CD4-positive, alpha-beta memory T cell (primary cell): ENCODE measurements around the gene CEP41. TPM values are rescaled to one million over a fixed set of nuclear protein-coding genes. Genes with fewer than 3 reads are reported as not detected.
A peak's percentile ranks its signal among the peaks of the same experiment; 100 is the strongest.
"Not testable (repeated sequence)": the region's sequence is repeated elsewhere in the genome, so short reads cannot be mapped to it uniquely, and the experiment has no call there.

Source experiments
- CTCF ChIA-PET: fragments of 350-600 bp; sonication (Branson Sonifier 250); formaldehyde crosslinking; loops from one replicate; lab custom pipeline; 2021; ENCODE audit warnings: inconsistent platforms; ENCODE audit not compliant: partially characterized antibody; lab: Charles Lee
- POLR2A ChIA-PET: fragments of 350-600 bp; sonication (Branson Sonifier 250); formaldehyde crosslinking; loops from one replicate; lab custom pipeline; 2021; ENCODE audit not compliant: partially characterized antibody; lab: Charles Lee
- DNase-seq, 5 donors: peaks; one replicate each; pipeline versions ENCODE4 v3.0.0 to v3.0.0-alpha.2; 2020 to 2022; ENCODE audit warnings: mixed read lengths in 1 of 5
- H3K27ac ChIP-seq: one replicate; pipeline ENCODE4 v1.7.0; 2013; ENCODE audit warnings: low read depth, low read length
- H3K27me3 ChIP-seq: 2 replicates; pipeline ENCODE4 v1.7.0; 2013; ENCODE audit warnings: mild to moderate bottlenecking, low read length, moderate library complexity; ENCODE audit not compliant: insufficient read depth
- H3K36me3 ChIP-seq: 2 replicates; pipeline ENCODE4 v1.7.0; 2013; ENCODE audit warnings: mild to moderate bottlenecking, low read length, moderate library complexity; ENCODE audit not compliant: insufficient read depth
- H3K4me1 ChIP-seq: 2 replicates; pipeline ENCODE4 v1.7.0; 2013; ENCODE audit warnings: mild to moderate bottlenecking, low read length, moderate library complexity; ENCODE audit not compliant: insufficient read depth
- H3K4me3 ChIP-seq, 2 donors: one replicate each; pipeline ENCODE4 v1.7.0; 2013; ENCODE audit warnings: low read length in 2 of 2, mild to moderate bottlenecking in 1 of 2
- H3K9me3 ChIP-seq, 2 donors: one replicate each; pipeline ENCODE4 v1.7.0; 2013; ENCODE audit warnings: low read length in 2 of 2, control low read depth in 1 of 2; ENCODE audit not compliant: control insufficient read depth in 1 of 2
- H3K27ac Mint-ChIP-seq, 7 donors: one replicate each; pipeline ENCODE4 v1.8.0; 2020 to 2021; ENCODE audit warnings: mixed read lengths in 7 of 7, mild to moderate bottlenecking in 6 of 7, inconsistent platforms in 3 of 7, moderate library complexity in 3 of 7
- H3K27me3 Mint-ChIP-seq, 2 donors: one replicate each; pipeline ENCODE4 v1.8.0; 2020 to 2021; ENCODE audit warnings: mixed read lengths in 2 of 2
- H3K36me3 Mint-ChIP-seq, 2 donors: one replicate each; pipeline ENCODE4 v1.8.0; 2020 to 2021; ENCODE audit warnings: mixed read lengths in 2 of 2, inconsistent platforms in 1 of 2, mild to moderate bottlenecking in 1 of 2
- H3K4me1 Mint-ChIP-seq, 4 donors: one replicate each; pipeline ENCODE4 v1.8.0; 2020 to 2021; ENCODE audit warnings: mixed read lengths in 4 of 4, mild to moderate bottlenecking in 1 of 4
- H3K4me3 Mint-ChIP-seq, 8 donors: one replicate each; pipeline ENCODE4 v1.8.0; 2020 to 2021; ENCODE audit warnings: mixed read lengths in 8 of 8, mild to moderate bottlenecking in 7 of 8, moderate library complexity in 6 of 8, inconsistent platforms in 3 of 8
- H3K9me3 Mint-ChIP-seq, 8 donors: one replicate each; pipeline ENCODE4 v1.8.0; 2020 to 2021; ENCODE audit warnings: mixed read lengths in 8 of 8, mild to moderate bottlenecking in 5 of 8, inconsistent platforms in 3 of 8, moderate library complexity in 1 of 8
- intact Hi-C: fragments of 100-400 bp; cut with micrococcal nuclease; formaldehyde crosslinking; loops from one replicate; pipeline ENCODE4 v1.15.1; 2023
- polyA plus RNA-seq, 2 donors: library from polyadenylated mRNA; unstranded; fragments of 300-500 nt; fragmentation: Illumina TruSeq; gene quantifications; one replicate each; pipeline ENCODE4 v1.2.3, GENCODE V29; 2021
- total RNA-seq, 2 experiments: library from RNA; stranded (reverse); gene quantifications; one replicate each; pipeline ENCODE4 v1.2.3, GENCODE V29; 2021

CEP41 gene
- total and polyA plus RNA-seq, 4 experiments from 2014 or later, result 6.0 to 20.9 (median 11.8) TPM

DNA sequence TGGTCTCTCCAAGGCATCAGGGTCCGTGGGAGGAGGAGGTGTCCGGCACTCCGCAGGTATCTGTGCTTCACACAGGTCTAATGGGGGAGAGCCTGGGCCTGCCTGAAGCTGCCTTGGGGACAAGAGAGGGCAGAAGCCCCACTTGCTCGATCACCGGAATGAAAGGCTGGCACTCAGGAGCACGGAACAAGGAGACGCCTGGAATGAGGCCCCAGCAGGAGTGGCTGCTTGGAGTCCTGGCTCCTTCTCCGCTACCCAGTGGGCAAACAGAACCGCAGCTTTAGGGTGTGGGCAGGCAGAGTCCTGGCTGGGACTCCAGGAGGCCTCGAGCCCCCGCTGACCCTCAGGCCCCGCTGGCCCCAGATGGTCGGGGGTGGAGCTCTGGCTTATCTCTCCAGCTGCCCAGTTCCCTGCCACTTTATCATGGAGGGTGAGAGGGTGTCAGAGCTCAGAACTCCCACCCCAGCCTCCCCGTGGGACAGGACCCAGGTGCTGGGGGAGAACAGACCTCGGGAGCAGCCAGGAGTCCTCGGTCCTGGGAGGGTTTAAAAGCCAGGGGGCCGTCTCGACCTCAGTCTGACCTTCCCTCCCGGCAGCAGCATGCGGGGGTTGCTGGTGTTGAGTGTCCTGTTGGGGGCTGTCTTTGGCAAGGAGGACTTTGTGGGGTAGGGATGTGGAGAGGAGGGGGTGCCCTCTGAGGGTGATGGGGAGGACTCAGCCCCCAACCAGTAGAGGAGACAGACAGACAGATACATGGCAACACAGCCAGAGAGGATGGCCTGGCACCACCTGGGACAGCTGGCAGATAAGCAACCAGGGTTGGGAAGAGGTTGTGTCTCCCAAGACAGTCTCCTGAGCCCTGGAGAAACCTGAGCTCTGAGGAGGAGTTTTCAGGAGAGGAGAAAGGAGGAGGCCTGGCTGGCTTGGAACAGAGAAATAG is 60.6 kb downstream of the CEP41 start, which contains the start of gene CPA1:
TSS of gene CPA1 (plus strand) at position 574 of the 940 bp plus-strand sequence. CDS start at position 601, 27 bp downstream.
- Mint-ChIP-seq H3K4me1 (no peaks in the 10 kb centered on the region), H3K4me3 (no peak within 1 kb of the TSS), H3K9me3 (peaks cover 3 to 14% (median 9%) of the 10 kb centered on the region in 8 donors), H3K36me3 (peaks cover 0 to 3% of the 10 kb centered on the region in 2 donors), H3K27me3 (peaks cover 0 to 1% of the 10 kb centered on the region in 2 donors), H3K27ac (peak within 1 kb of the TSS in 1 of 7 donors; percentile 6)
- intact Hi-C loops, result no loop called here
- Histone ChIP-seq H3K4me3 (no peak within 1 kb of the TSS), H3K9me3 (no peaks in the 10 kb centered on the region), H3K36me3 (no peaks in the 10 kb centered on the region), H3K27ac (no peak within 1 kb of the TSS), H3K27me3 (no peaks in the 10 kb centered on the region), H3K4me1 (no peaks in the 10 kb centered on the region)
- CTCF ChIA-PET, result no interaction called here
- peak in 1 of 5 donors; percentile 31 for DNase-seq
- POLR2A ChIA-PET, result no interaction called here

DNA sequence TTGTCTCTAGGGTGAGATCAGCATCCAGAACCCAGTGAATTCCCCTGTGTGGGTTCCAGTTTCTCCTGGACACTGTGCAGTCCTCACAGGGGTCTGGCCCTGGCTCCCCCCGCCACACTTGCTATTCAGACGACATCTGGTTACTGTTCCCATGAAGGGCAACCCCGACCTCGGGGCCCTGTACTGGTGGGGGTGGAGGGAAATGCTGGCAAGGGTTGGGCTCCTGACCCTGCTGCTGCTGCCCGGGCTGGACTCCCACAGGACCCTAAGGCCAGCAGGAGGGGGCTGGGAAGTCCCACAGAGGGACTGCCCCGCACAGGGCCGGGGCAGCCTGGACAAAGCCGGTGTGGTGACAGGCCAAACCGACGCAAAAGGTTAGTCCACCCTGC is 61.3 kb downstream of the CEP41 start:
- Mint-ChIP-seq H3K36me3 (peaks cover 0 to 3% of the 10 kb centered on the region in 2 donors), H3K9me3 (peaks cover 3 to 14% (median 9%) of the 10 kb centered on the region in 8 donors), H3K4me1 (no peaks in the 10 kb centered on the region), H3K27ac (no peak overlapping the region), H3K27me3 (peaks cover 0 to 1% of the 10 kb centered on the region in 2 donors), H3K4me3 (no peak overlapping the region)
- Histone ChIP-seq H3K4me3 (no peak overlapping the region), H3K9me3 (no peaks in the 10 kb centered on the region), H3K27ac (no peak overlapping the region), H3K27me3 (no peaks in the 10 kb centered on the region), H3K36me3 (no peaks in the 10 kb centered on the region), H3K4me1 (no peaks in the 10 kb centered on the region)
- ChIA-PET POLR2A (no interaction called here), CTCF (no interaction called here)
- intact Hi-C loops, result no loop called here
- no peak for DNase-seq

DNA sequence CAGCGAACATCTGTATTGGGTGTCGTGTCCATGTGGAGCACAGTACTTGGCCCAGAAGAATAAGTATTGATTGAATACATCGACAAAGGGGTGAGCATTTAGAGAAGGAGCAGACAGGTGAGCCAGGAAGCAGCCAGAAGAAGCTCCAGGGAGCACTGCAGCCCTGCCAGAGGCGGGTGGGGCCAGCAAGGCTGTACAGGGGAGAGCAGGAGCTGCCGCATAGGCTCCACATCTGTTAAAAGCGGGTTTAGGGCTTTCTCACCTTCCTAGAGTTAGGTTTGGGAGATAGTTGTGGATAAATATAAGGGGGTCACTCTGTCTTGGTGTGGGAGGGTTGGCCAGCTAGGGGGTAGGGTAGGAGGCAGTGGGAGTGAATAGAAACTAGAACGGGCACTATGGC is 61.8 kb downstream of the CEP41 start:
- Histone ChIP-seq H3K27ac (no peak overlapping the region), H3K27me3 (no peaks in the 10 kb centered on the region), H3K4me3 (no peak overlapping the region), H3K9me3 (no peaks in the 10 kb centered on the region), H3K36me3 (no peaks in the 10 kb centered on the region), H3K4me1 (no peaks in the 10 kb centered on the region)
- no peak for DNase-seq
- CTCF ChIA-PET, result no interaction called here
- Mint-ChIP-seq H3K9me3 (peaks cover 3 to 14% (median 9%) of the 10 kb centered on the region in 8 donors), H3K27ac (no peak overlapping the region), H3K4me3 (no peak overlapping the region), H3K36me3 (peaks cover 0 to 3% of the 10 kb centered on the region in 2 donors), H3K4me1 (no peaks in the 10 kb centered on the region), H3K27me3 (peaks cover 0 to 1% of the 10 kb centered on the region in 2 donors)
- POLR2A ChIA-PET, result no interaction called here
- intact Hi-C loops, result no loop called here

DNA sequence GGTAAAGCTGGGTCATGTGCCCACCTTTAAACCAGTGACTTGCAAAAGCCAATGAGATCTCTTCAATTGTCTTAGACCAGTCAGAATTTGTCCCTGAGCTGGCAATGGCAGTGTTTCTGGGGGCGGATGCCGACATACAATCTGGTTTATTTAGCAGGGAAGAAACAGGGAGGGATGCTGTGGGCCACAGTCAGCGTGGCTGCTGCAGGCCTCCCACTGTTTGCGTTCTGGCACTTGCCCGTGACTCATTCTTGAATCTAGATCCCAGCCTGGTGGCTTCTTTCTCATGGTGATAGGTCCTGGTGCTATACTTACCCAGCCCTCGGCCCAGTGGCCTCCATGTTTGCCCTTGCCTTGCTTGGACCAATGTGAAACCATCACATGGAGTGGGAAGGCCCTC is 63.6 kb downstream of the CEP41 start:
- CTCF ChIA-PET, result interaction anchor here (1.0 kb wide), 1 partner anchor 17 kb away, joined by 3 read pairs; no protein-coding TSS in a partner anchor
- Histone ChIP-seq H3K9me3 (no peaks in the 10 kb centered on the region), H3K4me3 (no peak overlapping the region), H3K27ac (no peak overlapping the region), H3K27me3 (no peaks in the 10 kb centered on the region), H3K36me3 (no peaks in the 10 kb centered on the region), H3K4me1 (no peaks in the 10 kb centered on the region)
- intact Hi-C loops, result no loop called here
- Mint-ChIP-seq H3K36me3 (peaks cover 0 to 3% of the 10 kb centered on the region in 2 donors), H3K4me3 (no peak overlapping the region), H3K4me1 (no peaks in the 10 kb centered on the region), H3K27me3 (peaks cover 0 to 3% of the 10 kb centered on the region in 2 donors), H3K9me3 (peaks cover 3 to 14% (median 9%) of the 10 kb centered on the region in 8 donors), H3K27ac (no peak overlapping the region)
- POLR2A ChIA-PET, result no interaction called here
- no peak for DNase-seq

DNA sequence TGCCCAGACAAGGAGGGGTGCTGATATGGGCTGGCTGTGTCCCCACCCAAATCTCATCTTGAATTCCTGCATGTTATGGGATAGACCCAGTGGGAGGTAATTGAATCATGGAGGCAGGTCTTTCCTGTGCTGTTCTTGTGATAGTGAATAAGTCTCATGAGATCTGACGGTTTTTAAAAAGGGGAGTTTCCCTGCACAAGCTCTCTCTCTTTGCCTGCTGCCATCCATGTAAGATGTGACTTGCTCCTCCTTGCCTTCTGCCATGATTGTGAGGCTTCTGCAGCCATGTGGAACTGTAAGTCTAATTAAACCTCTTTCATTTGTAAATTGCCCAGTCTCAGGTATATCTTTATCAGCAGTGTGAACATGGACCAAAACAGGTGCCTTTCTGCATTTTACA is 64.4 kb downstream of the CEP41 start:
- H3K27ac Mint-ChIP-seq, CTCF ChIA-PET, intact Hi-C loops, POLR2A ChIA-PET, H3K4me3 Mint-ChIP-seq, H3K4me3 ChIP-seq, H3K27me3 Mint-ChIP-seq, H3K36me3 Mint-ChIP-seq, H3K4me1 ChIP-seq, DNase-seq, H3K4me1 Mint-ChIP-seq, H3K36me3 ChIP-seq, H3K9me3 ChIP-seq, H3K27me3 ChIP-seq, H3K27ac ChIP-seq: not testable (repeated sequence)
- H3K9me3 Mint-ChIP-seq, result peaks cover 3 to 14% (median 9%) of the 10 kb centered on the region in 8 donors

DNA sequence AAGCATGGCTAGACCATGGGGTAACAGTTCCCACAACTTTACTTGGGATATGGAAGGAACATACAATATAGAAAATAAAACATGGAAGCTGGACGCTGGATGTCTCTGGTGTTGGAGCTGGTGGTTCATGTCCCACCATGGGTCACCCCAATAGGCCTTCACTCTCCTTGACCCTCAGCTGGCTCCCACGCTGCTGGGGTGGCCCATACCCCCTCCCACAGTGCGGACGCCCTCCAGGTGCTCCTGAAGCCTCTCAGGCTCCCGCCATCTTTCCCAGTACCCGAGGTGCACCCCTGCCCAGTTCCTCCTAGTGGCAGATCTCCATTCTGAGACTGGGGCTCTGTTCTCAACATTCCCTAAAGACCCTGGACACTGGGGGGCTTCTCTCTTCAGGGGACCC is 66.3 kb downstream of the CEP41 start:
- POLR2A ChIA-PET, result no interaction called here
- H3K27me3 ChIP-seq, result no peaks in the 10 kb centered on the region
- H3K4me1 ChIP-seq, result no peaks in the 10 kb centered on the region
- no peaks in the 10 kb centered on the region for H3K9me3 ChIP-seq
- peaks cover 0 to 3% of the 10 kb centered on the region in 2 donors for H3K36me3 Mint-ChIP-seq
- H3K27ac Mint-ChIP-seq, result peak overlapping the region in 1 of 7 donors; percentile 36
- CTCF ChIA-PET, result no interaction called here
- peaks cover 3 to 14% (median 9%) of the 10 kb centered on the region in 8 donors for H3K9me3 Mint-ChIP-seq
- H3K27ac ChIP-seq, result no peak overlapping the region
- intact Hi-C loops, result no loop called here
- no peak overlapping the region for H3K4me3 ChIP-seq
- H3K27me3 Mint-ChIP-seq, result peaks cover 0 to 3% of the 10 kb centered on the region in 2 donors
- peaks cover under 1 to 6% (median 3%) of the 10 kb centered on the region in 4 donors for H3K4me1 Mint-ChIP-seq
- DNase-seq, result no peak
- no peaks in the 10 kb centered on the region for H3K36me3 ChIP-seq
- no peak overlapping the region for H3K4me3 Mint-ChIP-seq

DNA sequence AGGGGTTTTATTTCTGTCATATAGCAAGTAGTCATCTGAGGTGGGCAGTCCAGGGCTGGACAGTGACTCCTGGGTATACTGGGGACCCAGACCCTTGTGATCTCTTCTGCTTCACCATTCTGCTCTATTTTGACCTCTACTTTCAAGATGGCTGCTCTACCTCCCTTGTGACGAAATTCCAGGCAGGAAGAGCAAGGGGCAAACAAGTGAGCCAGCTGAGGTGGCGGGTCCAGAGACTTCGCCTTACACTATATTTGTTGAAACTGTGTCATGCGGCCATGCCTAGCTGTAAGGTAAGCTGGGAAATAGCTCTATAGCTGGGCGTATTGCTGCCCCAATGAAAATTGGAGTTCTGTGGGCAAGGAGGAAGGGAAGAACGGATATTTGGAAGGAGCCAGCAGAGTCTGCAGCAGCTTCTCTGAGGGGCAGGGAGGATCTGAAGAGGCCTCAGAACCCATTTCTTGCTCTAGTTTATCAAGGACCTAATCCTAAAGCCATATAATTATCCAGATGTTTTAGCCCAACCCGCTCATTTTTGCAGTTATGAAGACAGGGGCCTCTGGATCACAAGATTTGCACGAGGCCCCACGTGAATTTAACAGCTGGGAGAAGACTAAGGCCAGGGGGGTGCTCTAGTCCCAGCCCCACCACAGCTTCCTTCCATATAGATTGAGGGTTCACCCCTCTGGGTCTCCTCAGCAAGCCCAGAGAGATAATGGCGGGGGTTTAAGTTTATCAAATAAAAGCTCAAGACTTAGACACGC is 68.2 kb downstream of the CEP41 start:
- intact Hi-C loops, result no loop called here
- H3K4me1 ChIP-seq, result no peaks in the 10 kb centered on the region
- ChIA-PET CTCF (no interaction called here), POLR2A (no interaction called here)
- peaks cover 0 to 2% of the 10 kb centered on the region in 2 donors for H3K27me3 Mint-ChIP-seq
- peaks cover 0 to 3% of the 10 kb centered on the region in 2 donors for H3K36me3 Mint-ChIP-seq
- H3K36me3 ChIP-seq, result no peaks in the 10 kb centered on the region
- H3K4me1 Mint-ChIP-seq, result peaks cover 5 to 18% (median 8%) of the 10 kb centered on the region in 4 donors
- H3K4me3 Mint-ChIP-seq, result no peak overlapping the region
- H3K9me3 ChIP-seq, result no peaks in the 10 kb centered on the region
- H3K27ac ChIP-seq, result no peak overlapping the region
- no peak overlapping the region for H3K27ac Mint-ChIP-seq
- no peaks in the 10 kb centered on the region for H3K27me3 ChIP-seq
- peaks cover 3 to 14% (median 9%) of the 10 kb centered on the region in 8 donors for H3K9me3 Mint-ChIP-seq
- H3K4me3 ChIP-seq, result no peak overlapping the region
- no peak for DNase-seq
